Small intestine (tissue), 7 donors: Measurements from ENCODE around the gene DPY19L3. TPM values are rescaled to one million over a fixed set of nuclear protein-coding genes. Genes with fewer than 3 reads are reported as not detected.
"Not testable (repeated sequence)": the region's sequence is repeated elsewhere in the genome, so short reads cannot be mapped to it uniquely, and the experiment has no call there.

Experiments
- DNase-seq, 2 donors: peaks; one replicate each; pipeline versions ENCODE4 v3.0.0 to v3.0.0-alpha.2; 2013
- FAIRE-seq: peaks from 2 replicates; lab custom pipeline; 2012; peaks lifted over from hg19 to GRCh38; lab: Jason Lieb, UNC
- H3K27ac ChIP-seq, 3 donors: one replicate each; pipeline ENCODE4 v1.5.1; 2013; ENCODE audit warnings: low read length in 2 of 3, mild to moderate bottlenecking in 2 of 3, control low read depth in 1 of 3, inconsistent platforms in 1 of 3, low read depth in 1 of 3, moderate library complexity in 1 of 3
- H3K27me3 ChIP-seq, 3 donors: one replicate each; pipeline ENCODE4 v1.6.1; 2013; ENCODE audit warnings: low read length in 3 of 3, inconsistent platforms in 1 of 3; ENCODE audit not compliant: control insufficient read depth in 3 of 3, insufficient read depth in 3 of 3
- H3K36me3 ChIP-seq, 3 donors: one replicate each; pipeline ENCODE4 v1.6.1; 2013; ENCODE audit warnings: low read length in 3 of 3, inconsistent platforms in 1 of 3, low read depth in 1 of 3, mild to moderate bottlenecking in 1 of 3, moderate library complexity in 1 of 3; ENCODE audit not compliant: control insufficient read depth in 3 of 3, insufficient read depth in 2 of 3
- H3K4me1 ChIP-seq, 3 donors: one replicate each; pipeline ENCODE4 v1.6.1; 2013; ENCODE audit warnings: low read length in 2 of 3, inconsistent platforms in 1 of 3, low read depth in 1 of 3, mild to moderate bottlenecking in 1 of 3, moderate library complexity in 1 of 3; ENCODE audit not compliant: control insufficient read depth in 3 of 3, insufficient read depth in 2 of 3
- H3K4me3 ChIP-seq, 3 donors: one replicate each; pipeline ENCODE4 v1.5.1; 2013; ENCODE audit warnings: low read length in 3 of 3, control low read depth in 1 of 3, inconsistent platforms in 1 of 3, low read depth in 1 of 3, mild to moderate bottlenecking in 1 of 3, moderate library complexity in 1 of 3
- H3K9me3 ChIP-seq, 2 donors: one replicate each; pipeline ENCODE4 v1.6.1; 2013; ENCODE audit warnings: low read depth in 1 of 2, low read length in 1 of 2; ENCODE audit not compliant: control insufficient read depth in 2 of 2, insufficient read depth in 1 of 2
- WGBS, 3 donors: extraction: QIAGEN DNeasy Blood & Tissue Kit; methylation state at CpG; one replicate each; pipeline ENCODE4 v1.1.7; 2013; 5-methylcytosine and 5-hydroxymethylcytosine counted together
- polyA plus RNA-seq, 4 donors: library from polyadenylated mRNA; stranded (reverse) in 3 of 4; unstranded in 1 of 4; fragments of 200-250 nt in 3 of 4; fragments of 120-200 nt in 1 of 4; gene quantifications; one replicate each; pipeline versions ENCODE4 v1.2.1 to v1.2.3, GENCODE V29; 2013
- donor health status: healthy with polysubstance abuse.
- donor health status: control.
- donor health status: control.
- donor health status: Bipolar disorder and iron deficiency.
- donor health status: healthy.

The DPY19L3 gene
- polyA plus RNA-seq, 4 donors, result 2.7 to 34.7 (median 3.6) TPM

GRCh38 chr19:32438751-32439150 is 33.2 kb downstream of the DPY19L3 start:
- no peak for DNase-seq
- FAIRE-seq, result no peak
- no peak overlapping the region for H3K4me3 ChIP-seq
- H3K9me3 ChIP-seq, result no peaks in the 10 kb centered on the region
- 96 to 100% (median 98%) methylated on average over 2 of the region's 2 CpGs for WGBS, 3 donors
- peaks cover 0 to 15% (median 0%) of the 10 kb centered on the region in 3 donors for H3K36me3 ChIP-seq
- H3K27me3 ChIP-seq, result no peaks in the 10 kb centered on the region
- H3K27ac ChIP-seq, result no peak overlapping the region
- no peaks in the 10 kb centered on the region for H3K4me1 ChIP-seq

GRCh38 chr19:32442650-32443049 is 37.1 kb downstream of the DPY19L3 start:
- H3K27me3 ChIP-seq, result no peaks in the 10 kb centered on the region
- DNase-seq (no peak), FAIRE-seq (no peak)
- H3K9me3 ChIP-seq, result no peaks in the 10 kb centered on the region
- peaks cover 0 to 11% (median 0%) of the 10 kb centered on the region in 3 donors for H3K36me3 ChIP-seq
- H3K4me3 ChIP-seq, result no peak overlapping the region
- 94 to 100% (median 100%) methylated on average over 1 of the region's 1 CpG for WGBS, 3 donors
- no peak overlapping the region for H3K27ac ChIP-seq
- H3K4me1 ChIP-seq, result no peaks in the 10 kb centered on the region

- not testable (repeated sequence) for H3K9me3 ChIP-seq, H3K4me1 ChIP-seq, DNase-seq, H3K4me3 ChIP-seq, H3K27ac ChIP-seq, H3K27me3 ChIP-seq, FAIRE-seq
- H3K36me3 ChIP-seq, result peaks cover 0 to 18% (median 0%) of the 10 kb centered on the region in 3 donors
- WGBS, 3 donors, result 95 to 100% (median 96%) methylated on average over 5 of the region's 5 CpGs
These were observed 42.0 kb downstream of the DPY19L3 start for GRCh38 chr19:32447534-32447933.

- no peaks in the 10 kb centered on the region for H3K4me1 ChIP-seq
- peaks cover 0 to 13% (median 0%) of the 10 kb centered on the region in 3 donors for H3K36me3 ChIP-seq
- DNase-seq (no peak), FAIRE-seq (no peak)
- H3K9me3 ChIP-seq, result no peaks in the 10 kb centered on the region
- H3K27ac ChIP-seq, result no peak overlapping the region
- WGBS, 3 donors, result 90 to 93% (median 92%) methylated on average over 8 of the region's 8 CpGs
- no peak overlapping the region for H3K4me3 ChIP-seq
- no peaks in the 10 kb centered on the region for H3K27me3 ChIP-seq
These were observed 42.5 kb downstream of the DPY19L3 start for GRCh38 chr19:32448026-32448425.

- FAIRE-seq (no peak), DNase-seq (no peak)
- no peak overlapping the region for H3K27ac ChIP-seq
- H3K4me3 ChIP-seq, result no peak overlapping the region
- H3K36me3 ChIP-seq, result peaks cover 0 to 11% (median 0%) of the 10 kb centered on the region in 3 donors
- H3K9me3 ChIP-seq, result no peaks in the 10 kb centered on the region
- no peaks in the 10 kb centered on the region for H3K27me3 ChIP-seq
- H3K4me1 ChIP-seq, result no peaks in the 10 kb centered on the region
- WGBS, 3 donors, result 80 to 91% (median 82%) methylated on average over 4 of the region's 4 CpGs
These were observed 44.6 kb downstream of the DPY19L3 start for GRCh38 chr19:32450217-32450616.

GRCh38 chr19:32453736-32454135 is 48.2 kb downstream of the DPY19L3 start:
- Histone ChIP-seq H3K36me3 (peaks cover 2 to 19% (median 8%) of the 10 kb centered on the region in 3 donors), H3K27me3 (no peaks in the 10 kb centered on the region), H3K4me3 (no peak overlapping the region), H3K4me1 (no peaks in the 10 kb centered on the region), H3K27ac (no peak overlapping the region), H3K9me3 (no peaks in the 10 kb centered on the region)
- WGBS, 3 donors, result 87 to 91% (median 90%) methylated on average over 2 of the region's 2 CpGs
- no peak for DNase-seq
- FAIRE-seq, result peak; percentile 26

GRCh38 chr19:32456406-32456805 is 50.8 kb downstream of the DPY19L3 start:
- no peaks in the 10 kb centered on the region for H3K4me1 ChIP-seq
- no peak overlapping the region for H3K4me3 ChIP-seq
- no peak for FAIRE-seq
- peaks cover 4 to 19% (median 8%) of the 10 kb centered on the region in 3 donors for H3K36me3 ChIP-seq
- WGBS, 3 donors, result 96 to 99% (median 96%) methylated on average over 4 of the region's 4 CpGs
- H3K27me3 ChIP-seq, result no peaks in the 10 kb centered on the region
- DNase-seq, result no peak
- H3K9me3 ChIP-seq, result no peaks in the 10 kb centered on the region
- H3K27ac ChIP-seq, result no peak overlapping the region

- FAIRE-seq (no peak), DNase-seq (no peak)
- no peaks in the 10 kb centered on the region for H3K27me3 ChIP-seq
- no peaks in the 10 kb centered on the region for H3K9me3 ChIP-seq
- H3K4me3 ChIP-seq, result no peak overlapping the region
- no peaks in the 10 kb centered on the region for H3K4me1 ChIP-seq
- H3K36me3 ChIP-seq, result peaks cover 4 to 12% (median 8%) of the 10 kb centered on the region in 3 donors
- no peak overlapping the region for H3K27ac ChIP-seq
- 75 to 87% (median 86%) methylated on average over 5 of the region's 5 CpGs for WGBS, 3 donors
These were observed 52.1 kb downstream of the DPY19L3 start for GRCh38 chr19:32457571-32458158.
